ENCODE data around the gene PSMB3. TPM values are rescaled to one million over a fixed set of nuclear protein-coding genes. Genes with fewer than 3 reads are reported as not detected.
A peak's percentile ranks its signal among the peaks of the same experiment; 100 is the strongest.

PSMB3 gene
- total and polyA plus RNA-seq, 10 donors, result 119 to 235 (median 172) TPM

- H3K27ac ChIP-seq, result peak overlapping the region in 5 of 8 donors; percentile 91 to 96 (median 93)
- no peak for DNase-seq
- peak overlapping the region; percentile 54 to 86 (median 58) for H3K4me3 ChIP-seq
- no peaks in the 10 kb centered on the region for H3K36me3 ChIP-seq
- H3K9me3 ChIP-seq, result no peaks in the 10 kb centered on the region
- peaks cover 0 to 79% (median 41%) of the 10 kb centered on the region in 7 donors for H3K27me3 ChIP-seq (replicated peaks in 1 of 7)
- TF ChIP-seq POLR2A (IDR thresholded peaks at IDR 0.05), result no peak
- no peak for TF ChIP-seq CTCF (IDR thresholded peaks at IDR 0.05 in 8 of 11, conservative IDR thresholded peaks at IDR 0.05 in 3 of 11)
- no peak for TF ChIP-seq POLR2AphosphoS5 (IDR thresholded peaks at IDR 0.05)
- intact Hi-C loops (cut with DNase I; ENCODE audit: low total_unique reads), result no loop called here
- WGBS, 5 donors, result 7 to 12% (median 8%) methylated on average over 10 to 21 of the region's 21 CpGs
- H3K4me1 ChIP-seq, result peaks cover 45 to 96% (median 72%) of the 10 kb centered on the region in 6 donors
Observed at GRCh38 chr17:38746849-38747462, 5.6 kb upstream of the PSMB3 start.

- Histone ChIP-seq H3K27me3 (replicated peaks in 1 of 7) (peaks cover 0 to 79% (median 41%) of the 10 kb centered on the region in 7 donors), H3K36me3 (no peaks in the 10 kb centered on the region), H3K4me1 (peaks cover 43 to 93% (median 72%) of the 10 kb centered on the region in 6 donors), H3K9me3 (no peaks in the 10 kb centered on the region), H3K27ac (peak overlapping the region; percentile 67 to 96 (median 92)), H3K4me3 (peak overlapping the region; percentile 54 to 86 (median 58))
- TF ChIP-seq POLR2AphosphoS5 (IDR thresholded peaks at IDR 0.05) (peak in 1 of 3 donors; percentile 32), CTCF (IDR thresholded peaks at IDR 0.05 in 8 of 11, conservative IDR thresholded peaks at IDR 0.05 in 3 of 11) (peak in 1 of 11 experiments; percentile 15), POLR2A (IDR thresholded peaks at IDR 0.05) (no peak)
- 1 to 3% (median 1%) methylated on average over 37 to 64 of the region's 64 CpGs for WGBS, 5 donors
- intact Hi-C loops (cut with DNase I; ENCODE audit: low total_unique reads), result no loop called here
- no peak for DNase-seq
Observed at GRCh38 chr17:38747463-38748148, 4.9 kb upstream of the PSMB3 start.

- WGBS, 5 donors, result 0 to 3% (median 2%) methylated on average over 27 to 44 of the region's 47 CpGs
- DNase-seq, result peak; percentile 87
- peaks cover 44 to 92% (median 72%) of the 10 kb centered on the region in 6 donors for H3K4me1 ChIP-seq
Observed at GRCh38 chr17:38748149-38748891, 4.2 kb upstream of the PSMB3 start, which contains the start of gene PCGF2. Gene PCGF2 (minus strand): TSS chr17:38748336. CDS start chr17:38740402, 7,934 bp downstream.

More at GRCh38 chr17:38748149-38748891, 4.2 kb upstream of the PSMB3 start, which contains the start of gene PCGF2:
- H3K27ac ChIP-seq, result peak within 1 kb of the TSS; percentile 77 to 96 (median 92)
- TF ChIP-seq POLR2A (IDR thresholded peaks at IDR 0.05) (no peak), CTCF (IDR thresholded peaks at IDR 0.05 in 8 of 11, conservative IDR thresholded peaks at IDR 0.05 in 3 of 11) (no peak), POLR2AphosphoS5 (IDR thresholded peaks at IDR 0.05) (peak; percentile 39 to 75 (median 72))
- H3K36me3 ChIP-seq, result peaks cover 0 to under 1% (median 0%) of the 10 kb centered on the region in 6 donors
- intact Hi-C loops (cut with DNase I; ENCODE audit: low total_unique reads), result no loop called here
- H3K27me3 ChIP-seq (replicated peaks in 1 of 7), result peaks cover 0 to 79% (median 41%) of the 10 kb centered on the region in 7 donors
- H3K4me3 ChIP-seq, result peak within 1 kb of the TSS; percentile 54 to 86 (median 60)
- H3K9me3 ChIP-seq, result no peaks in the 10 kb centered on the region

All from spleen (tissue), 11 donors.